GM06990 (cell line): ENCODE measurements around the gene CTXN1.
A peak's percentile ranks its signal among the peaks of the same experiment; 100 is the strongest.

Experiments used
- DNase-seq: peaks from one replicate; pipeline ENCODE4 v3.0.0-alpha.2; 2011; ENCODE audit not compliant: insufficient read length; ENCODE audit errors: extremely low read depth
- H3K27me3 ChIP-seq: replicated peaks from 2 replicates; pipeline ENCODE4 v1.6.0; 2011; ENCODE audit warnings: low read length; ENCODE audit not compliant: control insufficient read depth, insufficient read depth
- H3K36me3 ChIP-seq: 2 replicates; pipeline ENCODE4 v1.5.1; 2011; ENCODE audit warnings: low read length; ENCODE audit not compliant: control insufficient read depth, insufficient read depth
- H3K4me3 ChIP-seq: replicated peaks from 2 replicates; pipeline ENCODE4 v1.5.1; 2011; ENCODE audit warnings: low read depth, mild to moderate bottlenecking, control low read depth, low read length
- CTCF ChIP-seq: IDR thresholded peaks from 2 replicates; pipeline ENCODE4 v1.5.1; 2011; ENCODE audit warnings: low read length, control low read depth, mild to moderate bottlenecking, inconsistent platforms; ENCODE audit not compliant: insufficient read depth, poor library complexity, severe bottlenecking

The CTXN1 gene

DNA sequence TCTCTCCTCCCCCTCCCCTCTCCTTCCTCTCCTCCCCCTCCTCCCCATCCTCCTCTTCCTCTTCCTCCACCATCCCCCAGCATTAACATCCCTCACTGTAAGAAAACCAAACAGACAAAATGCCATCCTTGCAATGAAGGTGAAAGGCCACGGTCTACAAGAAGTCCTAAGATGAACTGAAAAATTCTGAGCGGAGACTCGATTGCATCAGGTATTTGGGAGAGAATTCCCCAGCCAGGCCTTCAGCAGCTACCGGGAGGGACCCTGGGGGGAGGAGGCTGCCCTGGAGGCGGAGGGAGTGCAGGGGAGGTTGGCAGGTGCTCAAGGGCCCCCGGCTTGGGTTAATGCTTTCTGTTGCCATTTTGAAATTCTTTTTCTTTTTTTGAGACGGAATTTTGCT lies 27.6 kb upstream of the CTXN1 start:
- no peak for TF ChIP-seq CTCF
- DNase-seq, result no peak

DNA sequence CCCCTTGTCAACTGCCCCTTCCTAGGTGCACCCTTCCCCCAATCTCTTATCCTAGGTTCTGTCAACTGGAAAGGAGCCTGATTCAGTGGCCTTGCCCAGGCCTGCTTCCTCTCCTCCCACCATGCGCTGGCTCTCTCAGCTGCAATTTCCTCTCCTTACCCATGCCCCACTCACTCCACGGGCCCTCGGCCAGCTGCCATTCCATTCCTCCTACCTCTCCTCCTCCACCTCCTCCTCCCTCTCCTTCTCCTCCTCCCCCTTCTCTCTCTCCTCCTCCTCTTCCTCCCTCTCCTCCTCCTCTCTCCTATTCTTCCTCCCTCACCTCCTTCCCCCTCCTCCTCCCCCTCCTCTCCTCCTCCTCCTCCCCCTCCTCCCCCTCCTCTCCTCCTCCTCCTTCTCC lies 27.1 kb upstream of the CTXN1 start:
- TF ChIP-seq CTCF, result no peak
- Histone ChIP-seq H3K36me3 (no peaks in the 10 kb centered on the region; the same call in 1 of the 2 replicates), H3K4me3 (no peak overlapping the region), H3K27me3 (no peaks in the 10 kb centered on the region)
- no peak for DNase-seq

More for the DNA sequence above, 27.6 kb upstream of the CTXN1 start:
- Histone ChIP-seq H3K27me3 (no peaks in the 10 kb centered on the region), H3K4me3 (no peak overlapping the region), H3K36me3 (no peaks in the 10 kb centered on the region; the same call in 1 of the 2 replicates)

GRCh38 chr19:7947939-7948338 lies 22.0 kb upstream of the CTXN1 start:
- no peak for TF ChIP-seq CTCF
- no peaks in the 10 kb centered on the region for H3K27me3 ChIP-seq

GRCh38 chr19:7944177-7944761 lies 18.3 kb upstream of the CTXN1 start:
- Histone ChIP-seq H3K4me3 (peak overlapping the region; percentile 64), H3K36me3 (peaks cover 4% of the 10 kb centered on the region), H3K27me3 (no peaks in the 10 kb centered on the region)
- no peak for DNase-seq
- peak; percentile 80 for TF ChIP-seq CTCF

More at GRCh38 chr19:7947939-7948338, 22.0 kb upstream of the CTXN1 start:
- no peak for DNase-seq
- H3K4me3 ChIP-seq, result no peak overlapping the region
- no peaks in the 10 kb centered on the region for H3K36me3 ChIP-seq

GRCh38 chr19:7943444-7944176 lies 17.7 kb upstream of the CTXN1 start, which contains the start of gene TIMM44:
TSS of gene TIMM44 (minus strand) at chr19:7943666. CDS start at chr19:7943651, 15 bp downstream.
- peak within 1 kb of the TSS; percentile 85 for H3K4me3 ChIP-seq
- no peaks in the 10 kb centered on the region for H3K27me3 ChIP-seq
- peaks cover 4% of the 10 kb centered on the region for H3K36me3 ChIP-seq
- DNase-seq, result peak; percentile 98
- TF ChIP-seq CTCF, result no peak
